ENCODE data around the gene CACNG1.

The CACNG1 gene

GRCh38 chr17:67052720-67053437 lies 8.5 kb downstream of the CACNG1 start:
- DNase-seq: no peak

DNA sequence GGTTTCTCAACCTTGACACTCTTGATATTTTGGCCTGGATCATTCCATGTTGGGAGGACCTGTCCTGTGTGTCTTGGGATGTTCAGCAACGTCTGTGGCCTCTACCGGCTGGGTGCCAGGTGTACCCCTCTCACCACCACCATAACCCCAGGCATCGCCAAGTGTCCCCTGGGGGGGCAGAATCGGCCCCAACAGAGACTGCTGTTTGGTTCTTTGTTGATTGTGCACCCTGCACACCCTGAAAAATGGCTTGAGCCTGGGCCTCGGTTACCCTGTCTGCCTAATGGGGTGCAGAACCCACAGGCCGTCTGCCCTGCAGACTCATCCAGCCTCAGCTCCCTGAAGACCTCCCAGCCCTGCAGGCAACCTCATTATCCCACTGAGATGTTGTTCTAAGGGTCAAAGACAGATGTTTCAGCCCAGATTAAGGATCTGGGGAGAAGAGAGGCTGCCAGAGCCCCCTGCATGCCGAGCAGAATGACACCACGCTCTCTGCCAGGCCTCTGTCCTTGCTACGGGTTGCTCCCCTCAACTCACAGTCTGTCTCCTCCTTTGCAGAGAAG lies 9.2 kb downstream of the CACNG1 start:
- no peak for DNase-seq

DNA sequence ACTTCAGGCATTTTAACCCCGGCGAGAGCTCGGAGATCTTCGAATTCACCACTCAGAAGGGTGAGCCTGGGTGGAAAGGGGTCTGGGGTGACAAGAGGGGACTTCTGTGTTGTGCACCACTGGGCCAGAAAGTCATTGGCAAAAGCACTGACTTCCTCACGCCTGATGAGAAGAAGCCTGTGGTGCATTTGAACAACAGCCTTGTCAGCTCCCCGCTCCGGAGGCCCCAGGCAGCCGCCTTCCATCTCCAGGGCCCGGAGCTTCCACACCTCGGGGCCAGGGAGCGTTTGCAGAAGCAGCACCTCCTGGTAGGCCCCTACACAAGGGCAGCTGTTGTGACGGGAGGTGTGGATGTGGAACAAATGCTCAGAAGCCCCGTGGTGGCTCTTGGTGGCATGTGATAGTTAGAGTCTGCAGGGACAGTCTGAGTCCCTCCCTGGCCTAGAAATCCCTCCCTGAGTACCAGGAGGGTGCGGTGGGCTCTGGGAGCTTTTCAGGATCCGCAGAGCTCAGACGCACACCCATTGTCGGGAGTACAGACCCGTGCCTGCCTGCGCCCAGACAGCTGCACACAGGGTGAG lies 9.7 kb downstream of the CACNG1 start:
- no peak for DNase-seq

DNA sequence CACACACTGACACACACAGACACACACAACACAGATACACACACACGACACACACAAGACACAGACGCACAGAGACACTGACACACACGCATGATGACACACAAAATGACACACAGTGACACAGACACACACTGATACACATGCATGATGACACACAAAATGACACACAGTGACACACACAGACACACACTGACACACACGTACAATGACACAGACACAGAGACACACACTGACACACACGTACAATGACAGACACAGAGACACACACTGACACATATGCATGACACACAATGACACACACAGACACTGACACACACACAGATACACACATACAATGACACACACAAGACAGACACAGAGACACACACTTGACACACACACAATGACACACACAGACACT lies 10.3 kb downstream of the CACNG1 start:
- DNase-seq: no peak

DNA sequence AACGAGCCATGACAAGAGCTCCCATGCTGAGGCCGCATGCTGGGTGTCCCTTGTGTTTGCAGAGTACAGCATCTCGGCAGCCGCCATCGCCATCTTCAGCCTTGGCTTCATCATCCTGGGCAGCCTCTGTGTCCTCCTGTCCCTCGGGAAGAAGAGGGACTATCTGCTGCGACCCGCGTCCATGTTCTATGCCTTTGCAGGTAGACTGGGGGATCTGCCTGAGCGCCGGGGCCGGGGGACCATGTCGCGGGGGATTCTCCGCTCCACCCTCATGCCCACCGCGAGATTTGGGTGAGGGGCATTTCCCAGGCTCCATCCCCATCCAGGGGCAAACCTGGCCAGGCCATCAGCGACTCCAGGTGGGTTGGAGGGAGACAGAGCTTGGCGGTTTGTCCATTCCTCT lies 10.7 kb downstream of the CACNG1 start:
- no peak for DNase-seq

DNA sequence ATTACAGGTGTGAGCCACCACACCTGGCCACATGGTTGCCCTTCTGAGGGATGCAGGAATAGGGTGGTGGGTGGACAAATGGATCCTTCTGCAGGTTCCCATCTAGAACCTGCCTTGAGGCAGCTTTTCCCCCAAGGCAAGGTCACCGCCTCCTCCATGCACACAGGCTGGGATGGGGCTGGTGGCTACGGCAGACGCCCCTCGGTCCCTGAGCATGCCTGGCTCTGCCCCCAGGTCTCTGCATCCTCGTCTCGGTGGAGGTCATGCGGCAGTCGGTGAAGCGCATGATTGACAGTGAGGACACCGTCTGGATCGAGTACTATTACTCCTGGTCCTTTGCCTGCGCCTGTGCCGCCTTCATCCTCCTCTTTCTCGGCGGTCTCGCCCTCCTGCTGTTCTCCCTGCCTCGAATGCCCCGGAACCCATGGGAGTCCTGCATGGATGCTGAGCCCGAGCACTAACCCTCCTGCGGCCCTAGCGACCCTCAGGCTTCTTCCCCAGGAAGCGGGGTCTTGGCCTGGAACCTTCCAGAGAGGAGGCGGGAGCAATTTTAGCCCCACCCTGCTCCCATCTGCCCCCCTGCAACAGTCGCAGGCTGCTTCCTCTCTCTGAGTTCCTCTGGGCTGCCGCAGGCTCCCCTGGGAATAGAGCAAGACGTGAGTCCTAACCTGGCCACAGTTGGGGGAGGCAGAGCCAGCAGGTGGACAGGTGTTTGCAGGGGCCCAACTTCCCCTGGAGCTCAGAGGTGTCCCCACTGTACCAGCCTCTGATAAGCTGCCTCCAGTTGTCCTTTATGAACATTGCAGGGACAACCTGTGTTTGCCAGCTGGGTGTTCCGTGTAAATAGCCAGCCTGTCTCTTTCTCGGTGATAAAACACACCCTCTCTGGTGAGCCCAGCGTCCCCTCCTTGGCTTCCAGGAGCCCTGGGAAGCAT lies 11.7 kb downstream of the CACNG1 start:
- DNase-seq: no peak

GRCh38 chr17:67056746-67057490 lies 12.6 kb downstream of the CACNG1 start:
- DNase-seq: no peak

DNA sequence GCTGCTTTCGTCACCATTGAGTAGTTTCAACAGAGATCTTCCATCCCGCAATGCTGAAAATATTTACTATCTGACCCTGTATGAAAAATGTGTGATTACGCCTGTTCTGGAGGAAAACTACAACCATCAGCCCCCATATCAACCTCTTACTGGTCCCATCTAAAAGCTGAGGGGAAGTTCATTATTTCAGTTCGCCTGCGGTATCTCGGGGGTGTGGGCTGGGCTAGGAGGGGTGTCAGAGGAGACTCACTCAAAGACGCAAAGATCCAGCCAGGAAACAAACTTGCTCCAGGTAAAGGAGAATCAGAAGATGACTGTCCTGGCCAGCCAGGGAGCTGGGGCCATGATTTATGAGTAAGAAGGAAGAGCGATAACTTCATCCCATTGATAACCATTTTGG lies 13.7 kb downstream of the CACNG1 start:
- no peak for DNase-seq

- no peak for DNase-seq
Observed at GRCh38 chr17:67059372-67059771, 15.0 kb downstream of the CACNG1 start.

DNA sequence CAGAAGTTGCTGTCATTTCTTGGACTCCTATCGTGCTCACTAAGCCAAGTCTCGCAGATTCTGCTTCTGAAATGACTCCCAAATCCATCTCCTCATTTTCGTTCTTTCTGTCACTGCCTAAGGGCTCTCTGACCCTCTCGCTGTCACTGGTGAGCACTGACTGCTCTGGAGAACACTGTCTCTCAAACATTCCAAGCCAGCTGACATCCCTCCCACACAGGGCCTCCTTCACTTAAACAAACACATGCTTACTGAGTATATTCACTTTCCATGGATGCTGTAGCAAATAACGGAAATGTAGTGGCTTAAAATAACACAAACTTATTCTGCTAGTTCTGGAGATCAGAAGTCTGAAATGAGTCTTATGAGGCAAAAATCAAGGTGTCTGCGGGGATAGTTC lies 18.8 kb downstream of the CACNG1 start:
- no peak for DNase-seq

DNA sequence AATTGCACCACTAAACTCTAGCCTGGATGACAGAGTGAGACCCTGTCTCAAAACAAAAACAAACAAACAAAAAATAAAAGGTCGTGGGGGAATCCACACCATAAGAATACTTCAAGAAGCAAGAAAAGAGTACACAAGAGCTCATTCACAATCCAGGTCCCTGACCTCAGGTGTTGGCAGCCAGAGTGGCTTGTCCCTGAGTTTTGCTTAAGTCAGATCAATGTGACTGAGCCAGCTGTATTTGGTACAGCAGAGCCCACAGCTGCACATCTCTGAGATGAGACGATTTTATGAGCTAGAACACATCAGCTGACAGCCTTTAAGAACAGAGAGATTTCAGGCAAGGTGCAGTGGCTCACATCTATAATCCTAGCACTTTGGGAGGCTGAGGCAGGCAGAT lies 22.4 kb downstream of the CACNG1 start:
- no peak for DNase-seq

GRCh38 chr17:67067571-67068482 lies 23.5 kb downstream of the CACNG1 start:
- no peak for DNase-seq

DNA sequence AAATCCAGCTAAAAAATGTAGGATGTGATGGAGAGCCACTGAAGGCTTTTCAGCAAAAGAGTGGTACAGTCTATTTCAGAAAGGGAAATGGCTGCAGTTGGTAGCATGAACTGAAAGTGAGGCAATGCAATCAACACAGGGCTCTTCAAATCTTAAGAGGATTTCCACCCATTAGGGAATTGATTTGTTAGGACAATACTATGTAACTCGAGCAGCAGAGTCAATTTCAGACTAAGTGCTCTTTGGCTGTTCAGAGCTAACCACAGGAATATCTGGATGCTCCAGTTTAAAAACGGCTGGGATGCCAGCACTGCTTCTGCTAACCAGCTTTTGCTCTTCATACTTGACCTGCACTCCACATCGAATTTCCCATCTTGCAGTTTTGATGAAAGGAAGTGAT lies 24.6 kb downstream of the CACNG1 start:
- DNase-seq: no peak

DNA sequence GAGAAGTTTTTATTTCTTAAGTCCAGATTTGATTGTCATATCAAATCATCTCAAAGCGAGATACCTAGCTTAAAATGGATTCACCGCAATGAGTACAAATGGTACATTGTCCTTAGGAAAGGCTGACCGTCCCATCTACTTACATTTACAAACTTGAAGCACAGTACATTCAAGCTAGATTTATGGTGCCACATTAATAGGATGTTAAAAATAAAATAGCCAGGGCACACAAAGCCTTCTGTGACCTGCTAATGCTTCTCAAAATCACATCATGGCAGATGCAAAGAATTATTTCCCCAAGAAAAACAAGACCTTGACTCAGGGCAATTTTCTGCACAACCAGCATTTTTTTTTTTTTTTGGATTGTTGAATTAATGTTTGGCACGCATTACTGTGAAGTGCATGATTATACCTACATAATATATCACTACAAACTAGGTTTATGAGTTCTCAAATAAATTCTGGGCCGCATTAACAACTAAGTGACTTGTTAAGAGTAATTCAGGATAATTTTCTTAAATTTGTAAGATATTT lies 25.3 kb downstream of the CACNG1 start:
- DNase-seq: no peak

GRCh38 chr17:67071595-67071994 lies 27.2 kb downstream of the CACNG1 start:
- no peak for DNase-seq

DNA sequence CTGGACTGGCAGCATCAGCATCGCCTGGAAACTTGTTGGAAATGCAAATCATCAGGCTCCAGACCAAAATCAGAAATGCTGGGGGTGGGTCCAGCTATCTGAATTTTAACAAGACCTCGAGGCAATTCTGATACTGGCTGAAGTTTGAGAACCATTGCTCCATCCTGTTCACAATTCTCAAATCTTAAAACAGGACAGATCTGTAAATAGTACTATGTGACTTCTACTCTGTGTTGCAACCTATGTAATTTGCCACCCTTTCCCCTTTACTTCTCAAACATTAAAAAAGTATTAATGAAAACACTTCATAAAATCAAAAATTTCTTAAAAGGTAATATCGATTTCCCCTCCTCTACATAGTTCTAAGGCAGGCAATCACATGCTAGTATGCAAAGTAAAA lies 28.5 kb downstream of the CACNG1 start:
- no peak for DNase-seq

DNA sequence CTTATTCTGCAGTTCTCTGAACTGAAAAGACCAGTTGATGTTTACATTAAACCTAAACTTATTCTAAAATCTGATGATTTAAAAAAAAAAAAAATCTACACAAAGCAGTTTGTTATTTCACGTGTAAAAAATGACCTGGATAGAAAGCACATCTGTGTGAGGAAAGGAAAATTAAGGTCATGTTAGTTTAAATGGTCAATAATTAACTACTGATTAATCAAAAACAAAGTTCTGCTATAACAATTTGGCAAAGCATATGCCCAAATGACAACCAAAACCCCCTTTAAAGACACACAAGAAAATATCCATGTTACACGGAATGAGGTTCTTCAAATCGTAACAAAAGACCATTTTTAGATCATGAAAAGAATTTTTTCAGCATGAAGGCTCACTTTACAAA lies 30.4 kb downstream of the CACNG1 start:
- no peak for DNase-seq

GRCh38 chr17:67076290-67076689 lies 31.9 kb downstream of the CACNG1 start:
- DNase-seq: no peak

GRCh38 chr17:67078292-67078691 lies 33.9 kb downstream of the CACNG1 start:
- no peak for DNase-seq

GRCh38 chr17:67079491-67079890 lies 35.1 kb downstream of the CACNG1 start:
- DNase-seq: no peak

- no peak for DNase-seq
Observed at GRCh38 chr17:67080804-67081203, 36.5 kb downstream of the CACNG1 start.

Measured in T-helper 9 cell (primary cell).